Left lung (tissue), 10 donors: ENCODE results near the gene RIC8A. TPM values are rescaled to one million over a fixed set of nuclear protein-coding genes. Genes with fewer than 3 reads are reported as not detected.
"Not testable (repeated sequence)": the region's sequence is repeated elsewhere in the genome, so short reads cannot be mapped to it uniquely, and the experiment has no call there.

Source experiments
- ATAC-seq: fragments of 200-7000 bp; cut with Tn5 transposase; one replicate; pipeline ENCODE4 v1.9.1; 2020; ENCODE audit warnings: moderate library complexity
- DNase-seq, 4 donors: peaks; one replicate each; pipeline ENCODE4 v3.0.0-alpha.2; 2013 to 2020
- H3K27ac ChIP-seq, 2 donors: fragments of 200-600 bp; sonication (generic) in 1 of 2; one replicate each; pipeline versions ENCODE4 v1.5.0 to v1.8.0; 2020 to 2021
- H3K27me3 ChIP-seq, 2 donors: fragments of 200-600 bp; sonication (generic) in 1 of 2; one replicate each; pipeline versions ENCODE4 v1.5.0 to v1.8.0; 2020 to 2021
- H3K36me3 ChIP-seq, 2 donors: fragments of 200-600 bp; sonication (generic) in 1 of 2; one replicate each; pipeline versions ENCODE4 v1.5.0 to v1.8.0; 2020 to 2021
- H3K4me1 ChIP-seq, 2 donors: fragments of 200-600 bp; one replicate each; pipeline ENCODE4 v1.8.0; 2021
- H3K4me3 ChIP-seq, 2 donors: fragments of 200-600 bp; sonication (generic) in 1 of 2; one replicate each; pipeline versions ENCODE4 v1.5.0 to v1.8.0; 2020 to 2021; ENCODE audit warnings: mild to moderate bottlenecking in 1 of 2
- H3K9me3 ChIP-seq, 2 donors: fragments of 200-600 bp; sonication (generic) in 1 of 2; one replicate each; pipeline versions ENCODE4 v1.5.0 to v1.8.0; 2020 to 2021
- intact Hi-C, 2 donors: fragments of 100-400 bp; cut with DNase I; formaldehyde crosslinking; loops; one replicate each; pipeline versions ENCODE4 v1.11.2 to v1.14.2; 2022
- polyA plus RNA-seq, 6 donors: library from polyadenylated mRNA; unstranded; fragments of 120-200 nt; gene quantifications; one replicate each; pipeline ENCODE4 v1.2.1, GENCODE V29; 2013; ENCODE audit not compliant: insufficient read length in 6 of 6
- total RNA-seq, 2 donors: library from RNA; stranded (reverse); fragmentation: NEBNext Ultra II Directional; extraction: Animal tissue kit (Norgen Biotek cat#: 25700); gene quantifications; one replicate each; pipeline ENCODE4 v1.2.1, GENCODE V29; 2021
- TF ChIP-seq, protein P1 (sequence below), 2 donors: fragments of 200-600 bp; sonication (generic) in 1 of 2; IDR thresholded peaks; one replicate each; pipeline versions ENCODE4 v1.5.0 to v1.8.0; 2021; ENCODE audit warnings: antibody characterized with exemption in 2 of 2
- donor health status: DM: no; HTN: yes; CAD: no.
- donor health status: DM: no; HTN: no; CAD: no.

Gene RIC8A
- total and polyA plus RNA-seq, 8 donors = 74.4 to 117 (median 80.4) TPM

DNA sequence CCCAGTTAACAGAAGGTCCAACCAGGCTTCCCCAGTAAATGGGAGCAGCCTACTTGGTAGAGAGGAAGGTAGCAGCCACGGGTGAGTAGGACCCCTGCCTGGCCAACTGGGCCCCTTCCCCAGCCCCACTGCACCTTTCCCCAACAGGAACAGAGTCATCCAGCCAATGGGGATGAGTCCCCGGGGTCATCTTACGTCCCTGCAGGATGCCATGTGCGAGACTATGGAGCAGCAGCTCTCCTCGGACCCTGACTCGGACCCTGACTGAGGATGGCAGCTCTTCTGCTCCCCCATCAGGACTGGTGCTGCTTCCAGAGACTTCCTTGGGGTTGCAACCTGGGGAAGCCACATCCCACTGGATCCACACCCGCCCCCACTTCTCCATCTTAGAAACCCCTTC, 6.6 kb downstream of the RIC8A start:
- Histone ChIP-seq H3K27me3 (no peaks in the 10 kb centered on the region), H3K4me1 (peaks cover 15 to 26% of the 10 kb centered on the region in 2 donors), H3K27ac (no peak overlapping the region), H3K36me3 (peaks cover 0 to 81% of the 10 kb centered on the region in 2 donors), H3K9me3 (no peaks in the 10 kb centered on the region), H3K4me3 (no peak overlapping the region)
- intact Hi-C loops = no loop called here
- no peak for DNase-seq
- TF ChIP-seq, protein P1, sequence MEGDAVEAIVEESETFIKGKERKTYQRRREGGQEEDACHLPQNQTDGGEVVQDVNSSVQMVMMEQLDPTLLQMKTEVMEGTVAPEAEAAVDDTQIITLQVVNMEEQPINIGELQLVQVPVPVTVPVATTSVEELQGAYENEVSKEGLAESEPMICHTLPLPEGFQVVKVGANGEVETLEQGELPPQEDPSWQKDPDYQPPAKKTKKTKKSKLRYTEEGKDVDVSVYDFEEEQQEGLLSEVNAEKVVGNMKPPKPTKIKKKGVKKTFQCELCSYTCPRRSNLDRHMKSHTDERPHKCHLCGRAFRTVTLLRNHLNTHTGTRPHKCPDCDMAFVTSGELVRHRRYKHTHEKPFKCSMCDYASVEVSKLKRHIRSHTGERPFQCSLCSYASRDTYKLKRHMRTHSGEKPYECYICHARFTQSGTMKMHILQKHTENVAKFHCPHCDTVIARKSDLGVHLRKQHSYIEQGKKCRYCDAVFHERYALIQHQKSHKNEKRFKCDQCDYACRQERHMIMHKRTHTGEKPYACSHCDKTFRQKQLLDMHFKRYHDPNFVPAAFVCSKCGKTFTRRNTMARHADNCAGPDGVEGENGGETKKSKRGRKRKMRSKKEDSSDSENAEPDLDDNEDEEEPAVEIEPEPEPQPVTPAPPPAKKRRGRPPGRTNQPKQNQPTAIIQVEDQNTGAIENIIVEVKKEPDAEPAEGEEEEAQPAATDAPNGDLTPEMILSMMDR (IDR thresholded peaks at IDR 0.05) = no peak
- ATAC-seq = no peak

DNA sequence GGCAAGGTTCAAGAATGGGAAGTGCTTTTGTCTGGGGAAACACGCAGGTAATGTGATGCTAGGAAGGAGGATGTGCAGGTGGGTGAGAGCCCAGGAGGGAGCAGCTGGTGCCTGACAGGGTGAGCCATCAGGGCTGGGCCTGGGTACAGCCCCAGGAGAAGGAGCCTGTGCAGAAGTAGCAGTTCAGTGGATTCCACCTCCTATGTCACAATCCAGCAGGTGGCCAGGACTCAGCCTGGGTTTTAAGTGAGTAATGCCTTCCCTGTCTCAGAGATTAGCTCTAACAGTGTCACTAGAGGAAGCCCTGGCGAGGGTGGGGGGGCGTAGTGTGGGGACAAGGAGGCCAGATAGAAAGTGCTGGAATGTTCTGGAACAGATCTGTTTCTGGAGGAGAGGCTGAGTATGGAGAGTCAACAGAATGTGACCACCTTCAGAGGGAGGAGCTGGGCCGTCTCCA, 8.1 kb downstream of the RIC8A start:
- no peak for DNase-seq
- Histone ChIP-seq H3K4me1 (peaks cover 0 to 10% of the 10 kb centered on the region in 2 donors), H3K9me3 (no peaks in the 10 kb centered on the region), H3K4me3 (no peak overlapping the region), H3K36me3 (peaks cover 0 to 70% of the 10 kb centered on the region in 2 donors), H3K27ac (no peak overlapping the region), H3K27me3 (no peaks in the 10 kb centered on the region)
- TF ChIP-seq, protein P1 (IDR thresholded peaks at IDR 0.05) = no peak
- intact Hi-C loops = no loop called here
- ATAC-seq = peak; percentile 15

DNA sequence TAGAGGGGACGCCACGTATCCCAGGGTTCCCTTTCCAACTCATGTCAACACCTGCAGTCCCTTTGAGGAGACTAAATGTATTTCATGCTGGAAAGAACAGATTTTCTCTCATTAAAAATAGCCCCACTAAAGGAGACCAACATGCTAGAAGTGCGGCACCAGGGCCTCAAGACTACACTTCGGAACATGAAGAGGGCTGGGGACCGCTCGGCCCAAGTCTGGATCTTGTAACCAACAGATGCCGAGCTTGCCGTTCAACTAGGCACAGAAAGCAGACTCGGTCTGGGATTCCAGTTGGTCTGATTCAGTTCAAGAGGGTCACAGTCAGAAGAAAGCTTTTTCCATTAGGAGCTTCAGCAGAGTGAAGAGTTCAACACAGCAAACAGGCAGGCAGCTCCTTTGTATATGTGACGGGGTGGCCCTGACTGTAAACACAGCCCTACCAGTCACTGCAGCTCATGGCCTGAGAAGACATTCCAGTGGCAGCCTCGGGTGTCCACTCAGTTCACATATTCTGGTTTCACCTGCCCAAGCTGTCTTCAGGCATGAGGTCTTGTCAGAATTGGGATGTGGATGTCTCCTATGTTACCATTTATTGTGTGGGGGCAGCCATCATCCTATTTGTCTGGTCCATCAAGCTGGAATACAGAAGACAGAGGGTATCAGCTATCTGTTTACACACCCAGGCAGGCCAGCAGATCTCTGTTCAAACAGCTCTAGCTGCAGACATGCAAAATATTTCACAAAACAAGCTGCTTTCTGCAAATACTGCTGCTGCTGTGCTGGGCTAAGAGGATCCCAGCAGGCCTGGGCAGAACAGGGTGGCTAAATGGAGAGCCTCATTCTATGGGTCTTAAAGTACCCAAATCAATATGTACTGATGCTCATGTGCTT, 8.8 kb downstream of the RIC8A start:
- DNase-seq (no peak), ATAC-seq (no peak)
- Histone ChIP-seq H3K9me3 (no peaks in the 10 kb centered on the region), H3K4me1 (peaks cover 0 to 5% of the 10 kb centered on the region in 2 donors), H3K27me3 (no peaks in the 10 kb centered on the region), H3K27ac (peak overlapping the region in 1 of 2 donors; percentile 1), H3K4me3 (no peak overlapping the region), H3K36me3 (peaks cover 0 to 63% of the 10 kb centered on the region in 2 donors)
- TF ChIP-seq, protein P1 (IDR thresholded peaks at IDR 0.05) = no peak
- intact Hi-C loops = no loop called here

DNA sequence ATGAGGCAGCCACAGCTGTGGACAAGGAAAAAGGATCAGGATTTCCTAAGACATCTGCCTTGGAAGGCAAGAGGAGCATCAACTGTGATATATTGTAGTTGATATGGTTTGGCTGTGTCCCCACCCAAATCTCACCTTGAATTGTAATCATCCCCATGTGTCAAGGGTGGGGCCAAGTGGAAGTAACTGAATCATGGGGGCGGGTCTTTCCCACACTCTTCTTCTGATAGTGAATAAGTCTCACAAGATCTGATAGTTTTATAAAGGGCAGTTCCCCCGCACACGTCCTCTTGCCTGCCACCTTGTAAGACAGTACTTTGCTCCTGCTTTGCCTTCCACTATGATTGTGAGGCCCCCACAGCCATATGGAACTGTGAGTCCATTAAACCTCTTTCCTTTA, 10.2 kb downstream of the RIC8A start:
- no peak for DNase-seq
- TF ChIP-seq, protein P1 (IDR thresholded peaks at IDR 0.05) = no peak
- intact Hi-C loops = no loop called here
- no peak overlapping the region for H3K4me3 ChIP-seq
- no peak overlapping the region for H3K27ac ChIP-seq
- no peak for ATAC-seq
- H3K36me3 ChIP-seq = peaks cover 0 to 49% of the 10 kb centered on the region in 2 donors
- H3K27me3 ChIP-seq = no peaks in the 10 kb centered on the region
- H3K9me3 ChIP-seq = no peaks in the 10 kb centered on the region
- H3K4me1 ChIP-seq = no peaks in the 10 kb centered on the region

DNA sequence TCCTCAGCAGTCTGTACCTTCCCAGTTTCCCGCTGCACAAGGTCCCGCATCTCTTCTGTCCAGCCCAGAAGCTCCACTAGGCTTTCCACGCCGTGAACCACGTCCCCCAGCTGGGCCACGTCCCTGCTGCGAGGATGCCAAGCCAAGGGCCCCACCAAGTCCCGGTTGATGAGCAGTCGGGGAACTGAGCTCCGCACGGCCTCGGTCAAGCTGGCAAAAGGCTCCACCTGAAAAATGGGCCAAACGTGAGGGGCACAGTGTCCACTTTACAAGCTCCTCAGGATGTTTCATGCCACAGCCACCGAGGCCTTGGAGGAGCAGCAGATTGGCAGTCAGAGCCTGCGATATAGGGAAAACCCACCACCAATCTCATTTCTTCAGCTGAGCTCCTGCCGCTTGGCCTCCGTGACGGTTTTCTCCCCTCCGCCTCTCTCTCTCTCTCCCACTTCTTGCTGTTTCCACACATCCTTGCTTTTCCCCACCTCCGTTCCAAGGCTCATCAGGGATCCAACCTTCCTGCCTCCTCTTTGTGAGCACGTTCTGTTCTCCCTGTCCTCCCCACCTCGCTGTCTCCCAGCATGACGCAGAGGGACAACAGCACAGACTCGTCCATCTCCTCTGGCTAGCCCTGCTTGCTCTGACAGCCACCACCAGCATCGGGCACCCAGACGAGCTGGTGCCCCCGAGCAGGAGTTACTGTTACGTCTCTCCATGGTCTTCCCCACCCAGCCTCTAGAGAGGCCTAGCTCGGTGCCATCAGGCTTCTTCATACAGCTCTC, 11.5 kb downstream of the RIC8A start:
- intact Hi-C loops = no loop called here
- ATAC-seq (no peak), DNase-seq (no peak)
- no peaks in the 10 kb centered on the region for H3K27me3 ChIP-seq
- H3K4me1 ChIP-seq = no peaks in the 10 kb centered on the region
- H3K36me3 ChIP-seq = peaks cover 0 to 36% of the 10 kb centered on the region in 2 donors
- H3K27ac ChIP-seq = no peak overlapping the region
- no peak overlapping the region for H3K4me3 ChIP-seq
- TF ChIP-seq, protein P1 (IDR thresholded peaks at IDR 0.05) = no peak
- no peaks in the 10 kb centered on the region for H3K9me3 ChIP-seq

DNA sequence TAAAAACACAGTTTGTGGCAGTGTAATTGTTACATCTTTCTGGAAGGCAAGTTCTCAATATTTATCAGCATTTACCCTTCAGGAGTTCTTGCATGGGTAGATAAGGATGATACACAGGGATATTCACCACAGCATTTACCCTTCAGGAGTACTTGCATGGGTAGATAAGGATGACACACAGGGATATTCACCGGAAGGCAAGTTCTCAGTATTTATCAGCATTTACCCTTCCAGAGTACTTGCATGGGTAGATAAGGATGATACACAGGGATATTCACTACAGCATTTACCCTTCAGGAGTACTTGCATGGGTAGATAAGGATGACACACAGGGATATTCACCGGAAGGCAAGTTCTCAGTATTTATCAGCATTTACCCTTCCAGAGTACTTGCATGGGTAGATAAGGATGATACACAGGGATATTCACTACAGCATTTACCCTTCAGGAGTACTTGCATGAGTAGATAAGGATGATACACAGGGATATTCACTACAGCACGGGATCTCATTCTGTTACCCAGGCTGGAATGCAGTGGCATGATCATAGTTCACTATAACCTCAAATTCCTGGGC, 13.2 kb downstream of the RIC8A start:
- ATAC-seq, H3K4me1 ChIP-seq, H3K27me3 ChIP-seq, H3K9me3 ChIP-seq, H3K27ac ChIP-seq, DNase-seq, H3K4me3 ChIP-seq, intact Hi-C loops: not testable (repeated sequence)
- H3K36me3 ChIP-seq = peaks cover 0 to 19% of the 10 kb centered on the region in 2 donors
